NCI-H748 treated with DMSO at 0.1 percent for 48 hours (cell line): ENCODE results near the gene PIGH.
"Not testable (repeated sequence)": the region's sequence is repeated elsewhere in the genome, so short reads cannot be mapped to it uniquely, and the experiment has no call there.

Source experiments
- DNase-seq: peaks from one replicate; lab custom pipeline; 2025; lab: John Stamatoyannopoulos, UW

Gene PIGH

DNA sequence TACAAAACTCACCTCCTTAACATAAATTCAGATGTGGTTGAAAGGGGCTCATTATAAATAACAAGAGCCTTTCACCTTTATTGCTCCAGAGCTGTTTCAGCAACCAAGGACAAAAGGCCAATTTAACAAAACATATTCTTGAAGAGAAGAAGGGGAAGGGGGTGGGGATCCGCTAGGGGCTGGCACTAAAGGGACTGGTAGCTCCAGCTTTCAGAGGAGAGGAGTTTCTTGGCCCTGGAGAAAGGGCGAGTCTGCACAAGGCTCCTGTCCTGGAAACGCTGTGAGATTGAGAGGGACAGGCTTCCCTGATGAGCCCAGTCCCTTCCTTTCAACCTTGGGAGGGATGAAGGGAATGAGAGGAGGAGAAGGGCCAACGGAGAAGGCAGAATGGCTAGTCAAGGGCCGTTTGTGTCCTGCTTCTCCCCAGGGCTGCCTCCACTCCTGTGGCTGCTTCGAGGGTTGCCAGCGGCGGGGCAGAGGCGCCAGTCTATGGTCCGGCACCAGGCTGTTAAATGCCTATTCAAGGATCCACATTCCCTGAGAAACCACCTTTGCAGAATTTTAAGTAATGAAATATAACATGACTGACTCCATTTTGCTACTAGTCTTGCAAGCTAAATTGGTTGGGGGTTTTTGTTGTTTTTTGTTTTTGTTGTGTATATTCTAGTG, 9.7 kb upstream of the PIGH start:
- DNase-seq: no peak

DNA sequence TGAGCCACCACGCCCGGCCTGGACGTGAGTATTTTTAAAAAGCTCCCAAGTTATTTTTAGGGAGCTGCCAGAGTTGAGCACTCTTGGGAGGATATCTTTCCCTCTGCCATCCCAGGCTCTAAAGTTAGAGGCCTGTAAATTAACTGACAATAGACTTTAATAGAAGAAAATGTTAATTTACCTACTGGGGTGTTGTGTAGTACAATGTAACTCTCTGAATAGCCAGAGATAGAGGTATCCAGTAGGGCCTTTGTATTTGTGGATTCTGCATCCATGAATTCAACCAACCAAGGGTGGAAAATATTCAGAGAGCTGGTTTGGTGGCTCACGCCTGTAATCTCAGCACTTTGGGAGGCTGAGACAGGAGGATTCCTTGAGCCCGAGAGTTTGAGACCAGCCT, 7.6 kb upstream of the PIGH start:
- no peak for DNase-seq

GRCh38 chr14:67602995-67603545, 3.0 kb upstream of the PIGH start:
- no peak for DNase-seq

GRCh38 chr14:67602076-67602475, 2.0 kb upstream of the PIGH start:
- DNase-seq: no peak

DNA sequence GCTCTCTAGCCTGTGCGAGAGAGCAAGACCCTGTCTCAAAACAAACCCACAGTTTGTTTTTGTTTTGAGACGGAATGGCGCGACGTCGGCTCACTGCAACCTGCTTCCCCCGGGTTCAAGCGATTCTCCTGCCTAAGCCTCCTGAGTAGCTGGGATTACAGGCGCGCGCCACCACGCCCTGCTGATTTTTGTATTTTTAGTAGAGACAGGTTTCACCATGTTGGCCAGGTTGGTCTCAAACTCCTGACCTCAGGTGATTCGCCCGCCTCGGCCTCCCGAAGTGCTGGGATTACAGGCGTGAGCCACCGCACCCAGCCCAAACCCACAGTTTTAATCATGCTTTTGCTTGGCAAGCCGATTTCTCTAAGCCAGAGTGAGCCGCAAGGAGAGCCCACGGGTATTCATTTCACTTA, 500 bp upstream of the PIGH start:
- not testable (repeated sequence) for DNase-seq

- no peak for DNase-seq
Measured at GRCh38 chr14:67595392-67595791, 4.7 kb downstream of the PIGH start.

- not testable (repeated sequence) for DNase-seq
Measured at GRCh38 chr14:67593650-67594049, 6.4 kb downstream of the PIGH start.

GRCh38 chr14:67589204-67589770, 10.8 kb downstream of the PIGH start:
- no peak for DNase-seq

DNA sequence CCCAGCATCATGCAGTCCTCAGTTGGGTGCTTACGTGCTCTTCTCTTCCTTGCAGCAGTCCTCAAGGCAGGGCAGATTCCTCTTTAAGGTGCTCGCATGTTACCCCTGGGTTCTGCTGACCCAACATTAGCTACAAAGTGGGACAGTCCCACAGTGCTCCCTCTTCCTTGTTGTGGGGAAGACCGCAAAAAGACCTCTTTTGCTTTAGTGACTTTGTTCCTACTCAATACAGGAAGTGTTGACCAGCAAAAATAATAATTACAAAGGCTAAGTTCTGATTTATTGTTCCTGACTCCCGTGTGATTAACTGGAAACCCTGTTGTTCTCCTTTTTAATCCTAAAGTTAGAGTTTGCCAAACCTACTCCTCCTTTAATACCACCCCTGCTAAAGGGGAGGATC, 13.7 kb downstream of the PIGH start:
- no peak for DNase-seq

- DNase-seq: no peak
Measured at GRCh38 chr14:67584978-67585377, 15.1 kb downstream of the PIGH start.

DNA sequence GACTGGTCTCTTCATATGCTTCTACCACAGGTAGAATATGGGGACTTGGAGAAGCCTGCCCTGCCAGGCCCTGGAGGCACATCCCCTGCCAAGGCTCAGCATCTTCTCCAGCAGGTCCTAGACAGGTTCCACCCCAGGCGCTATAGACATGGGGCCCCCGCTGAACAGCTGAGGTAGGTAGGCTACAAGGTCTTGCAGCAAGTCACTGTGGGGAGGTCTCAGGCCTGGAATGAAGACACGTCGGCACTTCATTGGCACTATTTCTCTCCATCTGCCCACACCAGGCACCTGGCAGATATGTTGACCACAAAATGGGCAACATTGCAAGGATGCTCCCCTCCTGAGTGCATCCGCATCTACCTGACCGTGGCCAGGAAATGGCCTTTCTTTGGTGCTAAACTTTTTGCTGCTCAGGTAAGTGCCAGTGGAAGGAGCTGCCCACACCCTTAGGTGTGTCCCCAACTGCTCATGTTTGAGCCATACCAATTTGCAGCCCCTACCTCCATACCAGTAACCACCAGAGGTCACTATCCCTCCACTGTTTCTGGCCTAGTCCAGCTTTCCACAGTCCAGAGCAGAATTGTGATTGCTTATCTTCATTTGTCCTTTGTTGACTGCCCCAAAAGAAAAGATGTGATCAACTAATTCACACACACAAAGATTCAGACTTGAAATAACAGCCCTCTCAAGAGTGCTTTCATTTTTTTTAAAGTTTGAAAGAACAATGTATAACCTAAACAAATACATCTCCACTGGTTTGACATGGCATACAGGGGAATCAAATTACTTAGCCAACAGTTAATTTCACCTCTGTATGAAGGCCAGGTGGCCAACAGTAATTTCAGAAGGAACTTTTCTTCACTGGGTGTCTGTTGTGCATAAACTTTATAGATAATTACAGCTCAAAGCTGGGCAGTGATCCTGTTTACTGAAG, 16.1 kb downstream of the PIGH start:
- DNase-seq: peak; percentile 32

GRCh38 chr14:67582061-67582460, 18.0 kb downstream of the PIGH start:
- no peak for DNase-seq

- DNase-seq: no peak
Measured at GRCh38 chr14:67581643-67582042, 18.4 kb downstream of the PIGH start.

GRCh38 chr14:67580336-67581171, 19.5 kb downstream of the PIGH start:
- no peak for DNase-seq

DNA sequence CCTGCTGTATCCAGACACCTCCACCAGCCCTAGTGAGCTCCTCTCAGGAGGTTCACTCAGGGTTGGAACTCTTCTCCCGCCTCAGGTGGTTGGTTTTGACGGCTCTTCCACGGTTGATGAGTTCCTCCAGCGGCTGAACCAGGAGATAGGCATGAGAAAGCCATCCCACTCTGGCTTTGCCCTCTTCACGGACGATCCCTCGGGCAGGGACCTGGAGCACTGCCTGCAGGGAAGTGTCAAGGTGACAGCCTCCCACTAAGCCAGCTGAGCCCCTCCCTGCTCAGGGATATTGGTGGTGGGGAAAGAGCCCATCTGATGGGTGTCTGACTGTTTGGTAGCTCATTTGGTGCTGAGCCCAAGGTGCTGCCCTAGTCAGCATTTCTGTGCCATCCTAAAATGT, 20.4 kb downstream of the PIGH start:
- no peak for DNase-seq

DNA sequence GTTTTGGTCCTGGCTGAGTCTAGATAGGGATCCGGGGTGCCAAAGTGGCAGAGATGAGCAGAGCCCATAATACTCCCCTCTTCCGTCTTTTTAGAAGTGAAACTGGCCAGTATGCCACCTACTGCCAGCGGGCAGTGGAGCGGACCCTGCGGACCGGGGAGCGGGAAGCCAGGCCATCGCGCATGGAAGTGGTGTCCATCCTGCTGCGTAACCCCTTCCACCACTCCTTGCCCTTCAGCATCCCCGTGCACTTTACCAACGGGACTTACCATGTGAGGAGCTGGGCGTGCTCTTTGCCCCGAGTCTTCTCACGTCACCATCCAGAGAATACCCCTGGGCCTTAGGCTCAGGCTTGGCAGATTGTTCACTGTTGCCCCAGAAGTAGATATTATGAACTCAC, 21.0 kb downstream of the PIGH start:
- no peak for DNase-seq

- DNase-seq: no peak
Measured at GRCh38 chr14:67577909-67578749, 21.9 kb downstream of the PIGH start.

GRCh38 chr14:67577181-67577808, 22.8 kb downstream of the PIGH start:
- DNase-seq: no peak

DNA sequence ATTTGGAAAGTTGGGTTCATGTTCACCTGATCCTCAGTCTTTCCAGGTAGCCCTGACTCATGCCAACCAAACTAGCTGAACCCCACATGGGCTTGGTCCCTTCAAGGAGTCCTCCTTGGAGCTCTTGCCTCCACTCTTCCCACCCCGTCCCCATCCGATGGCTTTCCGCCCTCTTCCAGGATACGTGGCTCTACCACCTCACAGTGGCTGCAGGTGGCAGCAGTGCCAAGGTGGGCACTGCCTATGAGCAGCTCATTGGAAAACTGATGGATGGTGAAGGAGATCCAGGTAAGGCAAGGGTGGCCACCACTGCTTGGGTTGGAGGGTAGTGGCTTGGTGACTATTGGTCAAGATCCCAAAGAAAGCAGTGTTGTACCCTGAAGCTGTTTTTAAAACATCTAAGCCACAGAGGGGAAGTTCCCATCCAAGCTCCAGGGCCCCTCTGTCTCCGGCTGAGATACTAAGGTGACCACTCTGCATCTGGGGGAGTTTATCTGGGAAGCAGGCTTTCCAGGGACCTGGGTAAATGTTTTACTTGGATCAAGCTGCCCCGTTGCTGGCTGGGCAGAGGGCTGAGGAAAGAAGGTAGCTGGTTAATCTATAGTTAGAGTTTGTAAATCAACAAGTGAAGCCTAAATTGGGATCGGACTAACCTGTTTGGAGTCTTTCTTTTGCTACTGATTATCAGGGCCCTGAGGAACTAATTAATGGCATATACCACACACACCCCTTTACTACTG, 23.7 kb downstream of the PIGH start:
- no peak for DNase-seq

DNA sequence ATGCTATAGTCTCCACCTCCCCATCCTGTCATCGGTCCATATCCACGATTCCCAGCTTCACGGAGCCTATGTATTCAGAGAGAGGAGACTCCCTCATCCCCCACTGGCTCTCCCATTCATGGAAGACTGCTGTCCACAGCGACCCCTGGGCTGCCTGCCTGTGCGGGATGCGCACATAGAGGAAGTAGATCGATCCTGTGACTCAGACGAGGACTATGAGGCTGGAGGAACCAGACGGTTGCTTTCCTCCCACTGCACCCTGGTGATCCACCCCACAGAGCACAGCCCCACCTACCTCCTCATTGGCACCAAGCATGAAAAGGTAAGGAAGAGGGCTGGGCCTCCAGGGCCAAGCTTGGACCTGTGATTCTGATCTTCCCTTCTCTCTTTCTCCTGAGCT, 24.4 kb downstream of the PIGH start:
- DNase-seq: no peak
